HepG2 (cell line): ENCODE measurements around the gene SECTM1. TPM values are rescaled to one million over a fixed set of nuclear protein-coding genes. Genes with fewer than 3 reads are reported as not detected.

ENCODE experiments used
- AKAP8 ChIP-seq: sonication (generic); formaldehyde crosslinking; IDR thresholded peaks from 2 replicates; pipeline ENCODE4 v1.5.1; 2020; ENCODE audit warnings: mild to moderate bottlenecking, missing genetic modification reagents
- KAT7 ChIP-seq: IDR thresholded peaks from 2 replicates; pipeline ENCODE4 v1.6.1; 2018; ENCODE audit warnings: borderline replicate concordance, missing compliant biosample characterization
- MBD4 ChIP-seq: IDR thresholded peaks from 2 replicates; pipeline ENCODE4 v1.6.1; 2012; ENCODE audit warnings: low read length, inconsistent platforms, borderline replicate concordance
- NR3C1 ChIP-seq: sonication (generic); formaldehyde crosslinking; IDR thresholded peaks from 2 replicates; pipeline ENCODE4 v1.4.0; 2020; ENCODE audit warnings: missing genetic modification reagents
- PRDM15 ChIP-seq: sonication (generic); formaldehyde crosslinking; IDR thresholded peaks from 2 replicates; pipeline ENCODE4 v1.4.0; 2020; ENCODE audit warnings: missing genetic modification reagents
- SNAPC5 ChIP-seq: sonication (generic); formaldehyde crosslinking; IDR thresholded peaks from 2 replicates; pipeline ENCODE4 v1.8.1; 2023; ENCODE audit warnings: mild to moderate bottlenecking, missing genetic modification reagents, borderline replicate concordance
- SOX13 ChIP-seq, 3 experiments: fragments of 450-650 bp in 1 of 3; sonication (generic) in 1 of 3; formaldehyde crosslinking in 1 of 3; IDR thresholded peaks in 2 of 3; conservative IDR thresholded peaks in 1 of 3; 2 replicates each; pipeline versions ENCODE4 v1.5.0 to v1.6.1; 2016 to 2020; ENCODE audit warnings: antibody characterized with exemption in 1 of 3, mild to moderate bottlenecking in 1 of 3, missing compliant biosample characterization in 1 of 3, missing genetic modification reagents in 1 of 3, moderate library complexity in 1 of 3
- SUZ12 ChIP-seq: fragments of 150-350 bp; IDR thresholded peaks from 2 replicates; pipeline ENCODE4 v1.6.1; 2014; ENCODE audit warnings: low read depth, low read length
- TAF1 ChIP-seq: sonication (generic); formaldehyde crosslinking; IDR thresholded peaks from 2 replicates; pipeline ENCODE4 v1.4.0; 2020; ENCODE audit warnings: missing genetic modification reagents
- THRA ChIP-seq: sonication (generic); formaldehyde crosslinking; IDR thresholded peaks from 2 replicates; pipeline ENCODE4 v1.4.0; 2020; ENCODE audit warnings: missing genetic modification reagents, borderline replicate concordance
- ZFP36L1 ChIP-seq: sonication (generic); formaldehyde crosslinking; IDR thresholded peaks from 2 replicates; pipeline ENCODE4 v1.8.0; 2022; ENCODE audit warnings: mild to moderate bottlenecking, missing genetic modification reagents, moderate library complexity
- ZNF234 ChIP-seq: sonication (generic); formaldehyde crosslinking; conservative IDR thresholded peaks from 2 replicates; pipeline ENCODE4 v1.5.1; 2020; ENCODE audit warnings: mild to moderate bottlenecking, missing genetic modification reagents
- ZNF281 ChIP-seq: sonication (generic); formaldehyde crosslinking; IDR thresholded peaks from 2 replicates; pipeline ENCODE4 v1.4.0; 2020; ENCODE audit warnings: missing genetic modification reagents, borderline replicate concordance
- ZNF451 ChIP-seq: sonication (generic); formaldehyde crosslinking; IDR thresholded peaks from 2 replicates; pipeline ENCODE4 v1.5.0; 2020; ENCODE audit warnings: mild to moderate bottlenecking, missing genetic modification reagents
- ZNF629 ChIP-seq: sonication (generic); formaldehyde crosslinking; conservative IDR thresholded peaks from 2 replicates; pipeline ENCODE4 v1.5.0; 2020; ENCODE audit warnings: missing genetic modification reagents
- ZNF704 ChIP-seq: sonication (generic); formaldehyde crosslinking; IDR thresholded peaks from 2 replicates; pipeline ENCODE4 v1.8.1; 2023; ENCODE audit warnings: mild to moderate bottlenecking, inconsistent platforms, moderate library complexity, missing genetic modification reagents, borderline replicate concordance
- ZNF773 ChIP-seq: sonication (generic); formaldehyde crosslinking; IDR thresholded peaks from 2 replicates; pipeline ENCODE4 v1.4.0; 2020; ENCODE audit warnings: missing genetic modification reagents, borderline replicate concordance
- ZNF788 ChIP-seq: sonication (generic); formaldehyde crosslinking; IDR thresholded peaks from 2 replicates; pipeline ENCODE4 v1.5.0; 2020; ENCODE audit warnings: mild to moderate bottlenecking, missing genetic modification reagents, borderline replicate concordance
- polyA plus RNA-seq, 8 experiments: library from polyadenylated mRNA; depleted of rRNA in 3 of 8; stranded (reverse) in 7 of 8; unstranded in 1 of 8; fragments of >200 nt; fragmentation: Illumina TruSeq in 4 of 8; extraction: Trizol in 4 of 8; gene quantifications; 2 replicates each; pipeline versions ENCODE4 v1.2.1 to v1.2.3, GENCODE V29; 2011 to 2016; ENCODE audit warnings: low read depth in 4 of 8, missing spikeins in 1 of 8, mixed read lengths in 1 of 8; ENCODE audit not compliant: insufficient read depth in 1 of 8
- total RNA-seq, 5 experiments: library from RNA; depleted of rRNA; stranded (reverse); fragments of >200 nt; fragmentation: Illumina TruSeq; extraction: Trizol; gene quantifications; 2 replicates each; pipeline ENCODE4 v1.2.3, GENCODE V29; 2016; ENCODE audit warnings: low read depth in 1 of 5

Gene SECTM1
- total and polyA plus RNA-seq, 2 of the 13 experiments (the other 11 are each of a cell fraction or from before 2014, with no cell fraction given): 3.5 to 5.3 TPM

- TF ChIP-seq AKAP8 (CRISPR knock-in tag) (peak; percentile 87; the same call in 1 of the 2 replicates), KAT7 (CRISPR knock-in tag) (peak; percentile 83; the same call in 1 of the 2 replicates), ZNF704 (CRISPR knock-in tag) (0 out of 2 replicates have a peak, but pooled peaks have one; percentile 25), PRDM15 (CRISPR knock-in tag) (no peak), ZNF451 (CRISPR knock-in tag) (peak; percentile 39), SUZ12 (no peak), SNAPC5 (CRISPR knock-in tag) (peak; percentile 89; the same call in 1 of the 2 replicates), ZNF773 (no peak), THRA (CRISPR knock-in tag) (peak; percentile 92; the same call in 1 of the 2 replicates), MBD4 (no peak), ZNF629 (CRISPR knock-in tag) (no peak), ZNF788 (CRISPR knock-in tag) (peak; percentile 89), ZFP36L1 (CRISPR knock-in tag) (peak; percentile 64), ZNF234 (CRISPR knock-in tag) (no peak; the same call in 1 of the 2 replicates), ZNF281 (CRISPR knock-in tag) (peak; percentile 65; the same call in 1 of the 2 replicates), NR3C1 (CRISPR knock-in tag) (no peak), SOX13 (IDR thresholded peaks at IDR 0.05) (peak; percentile 75; the same call in 1 of the 2 replicates), SOX13 (CRISPR knock-in tag; conservative IDR thresholded peaks at IDR 0.05 in 1 of 2, IDR thresholded peaks at IDR 0.05 in 1 of 2) (peak in 1 of 2 experiments; percentile 66; a peak in 2 of 4 replicates), TAF1 (peak; percentile 54; the same call in 1 of the 2 replicates)
These were observed 5.2 kb downstream of the SECTM1 start (continued) for GRCh38 chr17:82328141-82328993.
